GM19455 (cell line): ENCODE data around the gene NFE2.

Experiments
- ATAC-seq: cut with Tn5 transposase; IDR thresholded peaks from one replicate; pipeline ENCODE4 v1.9.1; 2021; ENCODE audit not compliant: unreplicated experiment

Gene NFE2

DNA sequence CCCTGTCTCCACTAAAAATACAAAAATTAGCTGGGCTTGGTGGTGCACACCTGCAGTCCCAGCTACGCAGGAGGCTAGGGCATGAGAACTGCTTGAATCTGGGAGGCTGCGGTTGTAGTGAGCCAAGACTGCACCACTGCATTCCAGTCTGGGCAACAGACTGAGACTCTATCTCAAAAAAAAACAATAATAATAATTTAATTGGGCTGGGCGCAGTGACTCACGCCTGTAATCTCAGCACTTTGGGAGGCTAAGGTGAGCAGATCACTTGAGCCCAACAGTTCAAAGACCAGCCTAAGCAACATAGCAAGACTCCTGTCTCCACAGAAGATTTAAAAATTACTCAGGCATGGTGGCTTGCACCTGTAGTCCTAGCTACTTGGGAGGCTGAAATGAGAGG is 47.6 kb downstream of the NFE2 start:
- ATAC-seq, result no peak

- no peak for ATAC-seq
Measured at GRCh38 chr12:54251667-54252284, 49.0 kb downstream of the NFE2 start.

DNA sequence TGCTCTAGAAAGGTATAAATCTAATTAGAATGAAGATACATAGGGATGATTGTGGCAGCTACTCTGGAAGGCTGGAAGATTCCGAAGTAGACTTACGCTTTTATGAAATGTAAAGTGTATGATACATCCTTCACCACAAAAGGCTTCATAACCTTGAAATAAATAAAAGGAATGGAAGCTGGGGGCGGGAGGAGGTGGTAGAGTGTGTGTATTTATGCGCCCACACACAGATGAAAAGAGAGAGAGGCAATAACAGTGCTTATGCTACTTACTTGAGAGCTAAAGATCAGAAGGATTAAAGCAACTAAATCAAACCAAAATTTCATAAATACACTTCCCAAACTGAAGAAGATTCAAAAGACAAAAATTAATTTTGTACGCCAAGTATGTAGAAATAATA is 51.3 kb downstream of the NFE2 start:
- no peak for ATAC-seq

DNA sequence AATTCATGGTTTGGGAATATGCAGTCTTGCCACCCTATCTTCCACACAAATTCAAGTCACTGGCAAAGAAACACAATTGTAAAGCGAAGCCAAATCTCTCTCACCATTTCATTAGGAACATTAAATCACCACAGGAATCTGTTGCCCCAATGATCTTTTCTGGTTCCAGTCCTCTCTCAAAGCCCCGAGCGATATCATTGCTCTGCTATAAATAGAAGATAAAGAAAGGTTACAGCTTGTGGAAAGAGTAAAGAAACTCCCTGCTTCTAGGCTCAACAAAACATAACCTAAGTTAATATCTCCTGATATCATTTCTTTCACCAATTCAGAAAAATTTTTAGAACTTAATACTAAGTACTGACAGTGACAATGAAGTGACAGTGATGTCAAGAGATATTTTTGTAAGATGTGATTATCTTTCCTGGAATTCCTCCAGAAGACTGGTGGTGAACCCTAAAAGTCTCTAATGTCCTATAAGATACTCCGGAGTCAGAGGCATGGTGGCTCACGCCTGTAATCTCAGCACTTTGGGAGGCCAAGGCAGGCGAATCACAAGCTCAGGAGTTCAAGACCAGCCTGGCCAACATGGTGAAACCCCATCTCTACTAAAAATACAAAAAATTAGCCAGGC is 54.7 kb downstream of the NFE2 start:
- no peak for ATAC-seq
